HepG2 (cell line): ENCODE results near the gene TACC3. TPM values are rescaled to one million over a fixed set of nuclear protein-coding genes. Genes with fewer than 3 reads are reported as not detected.

Source experiments
- ARNT2 ChIP-seq: sonication (generic); formaldehyde crosslinking; IDR thresholded peaks from 2 replicates; pipeline ENCODE4 v1.8.0; 2022; ENCODE audit warnings: mild to moderate bottlenecking, low read depth, missing genetic modification reagents, moderate library complexity
- GATAD1 ChIP-seq: IDR thresholded peaks from 2 replicates; pipeline ENCODE4 v1.6.1; 2016; ENCODE audit warnings: missing genetic modification reagents, missing compliant biosample characterization
- HDAC2 ChIP-seq: sonication (generic); formaldehyde crosslinking; IDR thresholded peaks from 2 replicates; pipeline ENCODE4 v1.4.0; 2020; ENCODE audit warnings: missing genetic modification reagents
- HMG20B ChIP-seq: conservative IDR thresholded peaks from 2 replicates; pipeline ENCODE4 v1.6.1; 2016; ENCODE audit warnings: missing genetic modification reagents, missing compliant biosample characterization
- HOXD1 ChIP-seq: sonication (generic); formaldehyde crosslinking; IDR thresholded peaks from 2 replicates; pipeline ENCODE4 v1.5.0; 2020; ENCODE audit warnings: missing genetic modification reagents
- JUND ChIP-seq: sonication (generic); formaldehyde crosslinking; IDR thresholded peaks from 2 replicates; pipeline ENCODE4 v1.8.0; 2022; ENCODE audit warnings: mild to moderate bottlenecking, missing genetic modification reagents
- KLF13 ChIP-seq: sonication (generic); formaldehyde crosslinking; IDR thresholded peaks from 2 replicates; pipeline ENCODE4 v1.4.0; 2020; ENCODE audit warnings: mild to moderate bottlenecking, missing genetic modification reagents
- MED13 ChIP-seq: sonication (generic); formaldehyde crosslinking; IDR thresholded peaks from 2 replicates; pipeline ENCODE4 v1.5.0; 2020; ENCODE audit warnings: missing genetic modification reagents
- PITX1 ChIP-seq: sonication (generic); formaldehyde crosslinking; IDR thresholded peaks from 2 replicates; pipeline ENCODE4 v1.5.1; 2020; ENCODE audit warnings: mild to moderate bottlenecking, missing genetic modification reagents
- RBM39 ChIP-seq: fragments of 200-400 bp; formaldehyde crosslinking; IDR thresholded peaks from one replicate; pipeline ENCODE4 v1.6.1; 2018; ENCODE audit warnings: antibody characterized with exemption, mild to moderate bottlenecking, low read depth, low read length; ENCODE audit not compliant: poor library complexity, severe bottlenecking
- RFXANK ChIP-seq: IDR thresholded peaks from 2 replicates; pipeline ENCODE4 v1.6.1; 2016
- SCMH1 ChIP-seq: sonication (generic); formaldehyde crosslinking; IDR thresholded peaks from 2 replicates; pipeline ENCODE4 v1.9.0; 2021; ENCODE audit warnings: missing genetic modification reagents, mild to moderate bottlenecking, borderline replicate concordance
- SOX5 ChIP-seq: IDR thresholded peaks from 2 replicates; pipeline ENCODE4 v1.6.1; 2016; ENCODE audit warnings: borderline replicate concordance
- SP4 ChIP-seq: sonication (generic); formaldehyde crosslinking; IDR thresholded peaks from 2 replicates; pipeline ENCODE4 v1.8.1; 2023; ENCODE audit warnings: mild to moderate bottlenecking, missing genetic modification reagents
- XRCC5 ChIP-seq: fragments of 200-400 bp; formaldehyde crosslinking; optimal IDR thresholded peaks from 2 replicates; pipeline ENCODE3; 2017; ENCODE audit warnings: mild to moderate bottlenecking, low read length
- YY1 ChIP-seq: IDR thresholded peaks from 2 replicates; pipeline ENCODE4 v1.6.1; 2011; ENCODE audit warnings: low read length, low read depth, moderate library complexity, mild to moderate bottlenecking; ENCODE audit not compliant: insufficient read depth, insufficient replicate concordance
- ZFP36L2 ChIP-seq: sonication (generic); formaldehyde crosslinking; IDR thresholded peaks from 2 replicates; pipeline ENCODE4 v1.4.0; 2020; ENCODE audit warnings: missing genetic modification reagents
- ZMAT3 ChIP-seq: sonication (generic); formaldehyde crosslinking; conservative IDR thresholded peaks from 2 replicates; pipeline ENCODE4 v1.7.0; 2021; ENCODE audit warnings: missing genetic modification reagents
- ZNF367 ChIP-seq: sonication (generic); formaldehyde crosslinking; IDR thresholded peaks from 2 replicates; pipeline ENCODE4 v1.4.0; 2020; ENCODE audit warnings: missing genetic modification reagents, borderline replicate concordance
- ZNF589 ChIP-seq: sonication (generic); formaldehyde crosslinking; conservative IDR thresholded peaks from 2 replicates; pipeline ENCODE4 v1.8.0; 2022; ENCODE audit warnings: mild to moderate bottlenecking, moderate library complexity, missing genetic modification reagents
- polyA plus RNA-seq, 8 experiments: library from polyadenylated mRNA; depleted of rRNA in 3 of 8; stranded (reverse) in 7 of 8; unstranded in 1 of 8; fragments of >200 nt; fragmentation: Illumina TruSeq in 4 of 8; extraction: Trizol in 4 of 8; gene quantifications; 2 replicates each; pipeline versions ENCODE4 v1.2.1 to v1.2.3, GENCODE V29; 2011 to 2016; ENCODE audit warnings: low read depth in 4 of 8, missing spikeins in 1 of 8, mixed read lengths in 1 of 8; ENCODE audit not compliant: insufficient read depth in 1 of 8
- total RNA-seq, 5 experiments: library from RNA; depleted of rRNA; stranded (reverse); fragments of >200 nt; fragmentation: Illumina TruSeq; extraction: Trizol; gene quantifications; 2 replicates each; pipeline ENCODE4 v1.2.3, GENCODE V29; 2016; ENCODE audit warnings: low read depth in 1 of 5
- TF ChIP-seq, protein P1 (sequence below): sonication (generic); formaldehyde crosslinking; IDR thresholded peaks from 2 replicates; pipeline ENCODE4 v1.5.0; 2020; ENCODE audit warnings: mild to moderate bottlenecking, missing genetic modification reagents
- TF ChIP-seq, protein P2 (sequence below): sonication (generic); formaldehyde crosslinking; conservative IDR thresholded peaks from 2 replicates; pipeline ENCODE4 v1.4.0; 2020; ENCODE audit warnings: mild to moderate bottlenecking, missing genetic modification reagents, moderate library complexity
- TF ChIP-seq, protein P3 (sequence below): sonication (generic); formaldehyde crosslinking; IDR thresholded peaks from 2 replicates; pipeline ENCODE4 v1.9.0; 2021; ENCODE audit warnings: missing genetic modification reagents, mild to moderate bottlenecking, borderline replicate concordance

Gene TACC3
- total and polyA plus RNA-seq, 2 of the 13 experiments (the other 11 are each of a cell fraction or from before 2014, with no cell fraction given): 20.3 to 21.2 TPM

DNA sequence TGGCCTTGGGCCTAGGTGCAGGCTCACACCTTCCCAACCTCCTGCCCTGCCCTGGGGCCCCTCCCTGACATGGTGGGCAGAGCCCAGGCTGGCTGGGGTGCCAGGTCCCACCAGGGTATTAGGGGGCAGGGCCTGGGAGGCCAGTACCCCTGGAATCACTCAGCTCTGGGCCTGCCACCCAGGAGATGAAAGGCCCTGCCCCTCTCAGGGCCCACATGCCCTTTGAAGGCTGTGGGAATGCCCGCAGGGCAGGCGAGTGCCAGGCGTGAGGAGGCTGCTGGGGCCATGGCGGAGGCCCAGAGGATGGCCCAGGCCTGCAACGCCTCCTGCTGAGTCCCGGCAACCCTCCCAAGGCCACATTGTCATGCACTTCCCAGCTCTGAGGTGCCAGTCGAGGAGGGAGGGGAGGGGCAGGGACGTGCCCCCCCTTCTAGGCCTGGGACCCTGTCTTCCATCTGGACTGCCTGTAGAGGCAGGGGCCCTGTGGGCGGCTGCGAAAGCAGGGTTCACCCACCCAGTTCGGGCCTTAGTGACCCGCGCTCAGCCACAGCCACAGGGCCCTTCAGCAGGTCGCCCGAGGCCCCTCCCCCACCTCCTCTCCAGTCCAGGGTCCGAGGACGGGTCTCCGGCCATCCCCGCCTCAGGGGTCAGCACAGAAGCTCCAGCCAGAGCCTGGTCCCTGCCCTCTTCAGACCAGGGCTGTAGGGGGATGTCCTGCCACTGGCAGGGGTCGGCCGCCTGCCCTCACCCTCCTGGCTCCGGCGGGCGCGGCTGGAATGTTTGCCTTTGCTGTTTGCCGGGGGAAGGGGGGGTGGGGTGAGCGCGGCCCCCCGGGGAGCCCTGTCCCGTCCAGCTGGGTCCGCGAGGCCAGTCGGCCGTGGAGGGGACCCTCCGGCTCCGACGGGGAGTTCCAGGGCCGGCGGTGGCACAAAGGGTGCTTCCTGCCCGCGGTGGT lies 45.1 kb downstream of the TACC3 start (continued):
- TF ChIP-seq RBM39 (peak; percentile 58), ZNF589 (CRISPR knock-in tag) (no peak), JUND (no peak), ARNT2 (0 out of 2 replicates have a peak, but pooled peaks have one; percentile 16), HOXD1 (CRISPR knock-in tag) (peak; percentile 53; the same call in 1 of the 2 replicates), KLF13 (no peak), ZMAT3 (CRISPR knock-in tag) (no peak), PITX1 (CRISPR knock-in tag) (no peak), YY1 (peak; percentile 4), HDAC2 (CRISPR knock-in tag) (peak; percentile 68; the same call in 1 of the 2 replicates), SP4 (CRISPR knock-in tag) (peak; percentile 70; the same call in 1 of the 2 replicates), MED13 (CRISPR knock-in tag) (peak; percentile 61), ZNF367 (CRISPR knock-in tag) (peak; percentile 75; the same call in 1 of the 2 replicates), SCMH1 (no peak), GATAD1 (CRISPR knock-in tag) (no peak), HMG20B (0 out of 2 replicates have a peak, but pooled peaks have one; percentile 50), XRCC5 (no peak), RFXANK (CRISPR knock-in tag) (0 out of 2 replicates have a peak, but pooled peaks have one; percentile 32), ZFP36L2 (CRISPR knock-in tag) (no peak), SOX5 (no peak; the same call in 1 of the 2 replicates)
- TF ChIP-seq, protein P1, sequence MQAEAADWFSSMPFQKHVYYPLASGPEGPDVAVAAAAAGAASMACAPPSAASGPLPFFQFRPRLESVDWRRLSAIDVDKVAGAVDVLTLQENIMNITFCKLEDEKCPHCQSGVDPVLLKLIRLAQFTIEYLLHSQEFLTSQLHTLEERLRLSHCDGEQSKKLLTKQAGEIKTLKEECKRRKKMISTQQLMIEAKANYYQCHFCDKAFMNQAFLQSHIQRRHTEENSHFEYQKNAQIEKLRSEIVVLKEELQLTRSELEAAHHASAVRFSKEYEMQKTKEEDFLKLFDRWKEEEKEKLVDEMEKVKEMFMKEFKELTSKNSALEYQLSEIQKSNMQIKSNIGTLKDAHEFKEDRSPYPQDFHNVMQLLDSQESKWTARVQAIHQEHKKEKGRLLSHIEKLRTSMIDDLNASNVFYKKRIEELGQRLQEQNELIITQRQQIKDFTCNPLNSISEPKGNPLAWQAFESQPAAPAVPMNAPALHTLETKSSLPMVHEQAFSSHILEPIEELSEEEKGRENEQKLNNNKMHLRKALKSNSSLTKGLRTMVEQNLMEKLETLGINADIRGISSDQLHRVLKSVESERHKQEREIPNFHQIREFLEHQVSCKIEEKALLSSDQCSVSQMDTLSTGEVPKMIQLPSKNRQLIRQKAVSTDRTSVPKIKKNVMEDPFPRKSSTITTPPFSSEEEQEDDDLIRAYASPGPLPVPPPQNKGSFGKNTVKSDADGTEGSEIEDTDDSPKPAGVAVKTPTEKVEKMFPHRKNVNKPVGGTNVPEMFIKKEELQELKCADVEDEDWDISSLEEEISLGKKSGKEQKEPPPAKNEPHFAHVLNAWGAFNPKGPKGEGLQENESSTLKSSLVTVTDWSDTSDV (CRISPR knock-in tag): peak; percentile 46; the same call in 1 of the 2 replicates
- TF ChIP-seq, protein P2, sequence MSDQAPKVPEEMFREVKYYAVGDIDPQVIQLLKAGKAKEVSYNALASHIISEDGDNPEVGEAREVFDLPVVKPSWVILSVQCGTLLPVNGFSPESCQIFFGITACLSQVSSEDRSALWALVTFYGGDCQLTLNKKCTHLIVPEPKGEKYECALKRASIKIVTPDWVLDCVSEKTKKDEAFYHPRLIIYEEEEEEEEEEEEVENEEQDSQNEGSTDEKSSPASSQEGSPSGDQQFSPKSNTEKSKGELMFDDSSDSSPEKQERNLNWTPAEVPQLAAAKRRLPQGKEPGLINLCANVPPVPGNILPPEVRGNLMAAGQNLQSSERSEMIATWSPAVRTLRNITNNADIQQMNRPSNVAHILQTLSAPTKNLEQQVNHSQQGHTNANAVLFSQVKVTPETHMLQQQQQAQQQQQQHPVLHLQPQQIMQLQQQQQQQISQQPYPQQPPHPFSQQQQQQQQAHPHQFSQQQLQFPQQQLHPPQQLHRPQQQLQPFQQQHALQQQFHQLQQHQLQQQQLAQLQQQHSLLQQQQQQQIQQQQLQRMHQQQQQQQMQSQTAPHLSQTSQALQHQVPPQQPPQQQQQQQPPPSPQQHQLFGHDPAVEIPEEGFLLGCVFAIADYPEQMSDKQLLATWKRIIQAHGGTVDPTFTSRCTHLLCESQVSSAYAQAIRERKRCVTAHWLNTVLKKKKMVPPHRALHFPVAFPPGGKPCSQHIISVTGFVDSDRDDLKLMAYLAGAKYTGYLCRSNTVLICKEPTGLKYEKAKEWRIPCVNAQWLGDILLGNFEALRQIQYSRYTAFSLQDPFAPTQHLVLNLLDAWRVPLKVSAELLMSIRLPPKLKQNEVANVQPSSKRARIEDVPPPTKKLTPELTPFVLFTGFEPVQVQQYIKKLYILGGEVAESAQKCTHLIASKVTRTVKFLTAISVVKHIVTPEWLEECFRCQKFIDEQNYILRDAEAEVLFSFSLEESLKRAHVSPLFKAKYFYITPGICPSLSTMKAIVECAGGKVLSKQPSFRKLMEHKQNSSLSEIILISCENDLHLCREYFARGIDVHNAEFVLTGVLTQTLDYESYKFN (CRISPR knock-in tag): peak; percentile 87
- TF ChIP-seq, protein P3, sequence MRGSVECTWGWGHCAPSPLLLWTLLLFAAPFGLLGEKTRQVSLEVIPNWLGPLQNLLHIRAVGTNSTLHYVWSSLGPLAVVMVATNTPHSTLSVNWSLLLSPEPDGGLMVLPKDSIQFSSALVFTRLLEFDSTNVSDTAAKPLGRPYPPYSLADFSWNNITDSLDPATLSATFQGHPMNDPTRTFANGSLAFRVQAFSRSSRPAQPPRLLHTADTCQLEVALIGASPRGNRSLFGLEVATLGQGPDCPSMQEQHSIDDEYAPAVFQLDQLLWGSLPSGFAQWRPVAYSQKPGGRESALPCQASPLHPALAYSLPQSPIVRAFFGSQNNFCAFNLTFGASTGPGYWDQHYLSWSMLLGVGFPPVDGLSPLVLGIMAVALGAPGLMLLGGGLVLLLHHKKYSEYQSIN (CRISPR knock-in tag): no peak
